IPS-NIHi11 (cell line): ENCODE data around the gene GNAQ.

Experiments used
- DNase-seq: peaks from one replicate; pipeline ENCODE4 v3.0.0; 2012; ENCODE audit warnings: mixed read lengths, low spot score

GNAQ gene

GRCh38 chr9:77811832-77812231, 219.8 kb downstream of the GNAQ start:
- DNase-seq = no peak

GRCh38 chr9:77810637-77811119, 220.9 kb downstream of the GNAQ start:
- DNase-seq = no peak

GRCh38 chr9:77810047-77810446, 221.6 kb downstream of the GNAQ start:
- DNase-seq = no peak

- no peak for DNase-seq
Observed at GRCh38 chr9:77809552-77809951, 222.1 kb downstream of the GNAQ start.

GRCh38 chr9:77808751-77809081, 222.9 kb downstream of the GNAQ start:
- no peak for DNase-seq

GRCh38 chr9:77807846-77808750, 223.5 kb downstream of the GNAQ start:
- DNase-seq = no peak

- no peak for DNase-seq
Observed at GRCh38 chr9:77807281-77807683, 224.3 kb downstream of the GNAQ start.

GRCh38 chr9:77806741-77807140, 224.9 kb downstream of the GNAQ start:
- DNase-seq = no peak

GRCh38 chr9:77805810-77806209, 225.8 kb downstream of the GNAQ start:
- DNase-seq = no peak

GRCh38 chr9:77803423-77803822, 228.2 kb downstream of the GNAQ start:
- DNase-seq = no peak

GRCh38 chr9:77802515-77803293, 228.9 kb downstream of the GNAQ start:
- DNase-seq = no peak

- DNase-seq = no peak
Observed at GRCh38 chr9:77802064-77802463, 229.5 kb downstream of the GNAQ start.

GRCh38 chr9:77800924-77801551, 230.6 kb downstream of the GNAQ start:
- no peak for DNase-seq

GRCh38 chr9:77798140-77798539, 233.5 kb downstream of the GNAQ start:
- no peak for DNase-seq

- DNase-seq = no peak
Observed at GRCh38 chr9:77794985-77795384, 236.6 kb downstream of the GNAQ start.

- DNase-seq = no peak
Observed at GRCh38 chr9:77793849-77794248, 237.8 kb downstream of the GNAQ start.

GRCh38 chr9:77789891-77790290, 241.7 kb downstream of the GNAQ start:
- DNase-seq = no peak

GRCh38 chr9:77785341-77785740, 246.3 kb downstream of the GNAQ start:
- no peak for DNase-seq

GRCh38 chr9:77783518-77783917, 248.1 kb downstream of the GNAQ start:
- no peak for DNase-seq

GRCh38 chr9:77779010-77779409, 252.6 kb downstream of the GNAQ start:
- DNase-seq = no peak

- no peak for DNase-seq
Observed at GRCh38 chr9:77773381-77773780, 258.2 kb downstream of the GNAQ start.

GRCh38 chr9:77772646-77773045, 259.0 kb downstream of the GNAQ start:
- DNase-seq = no peak

- DNase-seq = no peak
Observed at GRCh38 chr9:77771171-77771570, 260.4 kb downstream of the GNAQ start.
